ENCODE data around the gene PSMD13.

DNA sequence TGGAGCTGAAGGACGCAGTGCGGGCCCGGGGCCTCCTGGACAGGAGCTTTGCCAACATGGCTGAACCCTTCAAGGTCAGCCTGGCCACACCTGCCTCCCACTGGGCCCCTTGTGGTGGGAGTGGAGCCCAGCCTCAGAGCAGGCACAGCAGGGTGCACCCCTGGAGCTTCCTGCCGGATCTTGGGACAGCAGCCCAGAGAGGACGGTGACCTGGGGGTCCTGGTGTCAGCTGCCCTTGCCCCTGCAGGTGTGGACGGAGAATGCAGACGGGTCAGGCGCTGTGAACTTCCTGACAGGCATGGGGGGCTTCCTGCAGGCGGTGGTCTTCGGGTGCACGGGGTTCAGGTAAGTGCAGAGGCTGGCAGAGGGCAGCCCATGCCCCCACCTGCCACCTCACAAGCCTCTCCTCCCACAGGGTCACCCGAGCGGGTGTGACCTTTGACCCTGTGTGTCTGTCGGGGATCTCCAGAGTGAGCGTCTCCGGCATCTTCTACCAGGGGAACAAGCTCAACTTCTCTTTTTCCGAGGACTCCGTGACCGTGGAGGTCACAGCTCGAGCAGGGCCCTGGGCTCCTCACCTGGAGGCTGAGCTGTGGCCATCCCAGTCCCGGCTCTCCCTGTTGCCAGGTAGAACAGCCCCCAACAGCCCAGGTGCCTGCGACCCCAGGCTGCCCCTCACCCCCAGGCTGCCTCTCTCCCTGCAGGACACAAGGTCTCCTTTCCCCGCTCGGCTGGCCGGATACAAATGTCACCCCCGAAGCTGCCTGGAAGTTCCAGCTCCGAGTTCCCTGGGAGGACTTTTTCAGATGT lies 57.3 kb downstream of the PSMD13 start:
- TF ChIP-seq, protein P1, sequence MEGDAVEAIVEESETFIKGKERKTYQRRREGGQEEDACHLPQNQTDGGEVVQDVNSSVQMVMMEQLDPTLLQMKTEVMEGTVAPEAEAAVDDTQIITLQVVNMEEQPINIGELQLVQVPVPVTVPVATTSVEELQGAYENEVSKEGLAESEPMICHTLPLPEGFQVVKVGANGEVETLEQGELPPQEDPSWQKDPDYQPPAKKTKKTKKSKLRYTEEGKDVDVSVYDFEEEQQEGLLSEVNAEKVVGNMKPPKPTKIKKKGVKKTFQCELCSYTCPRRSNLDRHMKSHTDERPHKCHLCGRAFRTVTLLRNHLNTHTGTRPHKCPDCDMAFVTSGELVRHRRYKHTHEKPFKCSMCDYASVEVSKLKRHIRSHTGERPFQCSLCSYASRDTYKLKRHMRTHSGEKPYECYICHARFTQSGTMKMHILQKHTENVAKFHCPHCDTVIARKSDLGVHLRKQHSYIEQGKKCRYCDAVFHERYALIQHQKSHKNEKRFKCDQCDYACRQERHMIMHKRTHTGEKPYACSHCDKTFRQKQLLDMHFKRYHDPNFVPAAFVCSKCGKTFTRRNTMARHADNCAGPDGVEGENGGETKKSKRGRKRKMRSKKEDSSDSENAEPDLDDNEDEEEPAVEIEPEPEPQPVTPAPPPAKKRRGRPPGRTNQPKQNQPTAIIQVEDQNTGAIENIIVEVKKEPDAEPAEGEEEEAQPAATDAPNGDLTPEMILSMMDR (optimal IDR thresholded peaks at IDR 0.05 in 1 of 3, IDR thresholded peaks at IDR 0.05 in 1 of 3, conservative IDR thresholded peaks at IDR 0.05 in 1 of 3; ENCODE audit: extremely low read depth in 1 of 3, insufficient read depth in 2 of 3, low read length in 3 of 3) = no peak
- no peak for TF ChIP-seq EZH2 (IDR thresholded peaks at IDR 0.05; ENCODE audit: low read length)

Data from keratinocyte (primary cell).